CD4-positive, alpha-beta T cell (primary cell): ENCODE data around the gene FBLN5. TPM values are rescaled to one million over a fixed set of nuclear protein-coding genes. Genes with fewer than 3 reads are reported as not detected.
A peak's percentile ranks its signal among the peaks of the same experiment; 100 is the strongest.

Experiments
- ATAC-seq: fragments of 200-7000 bp; cut with Tn5 transposase; one replicate; pipeline ENCODE4 v1.10.0; 2022; ENCODE audit warnings: mild to moderate bottlenecking; ENCODE audit not compliant: poor library complexity
- CTCF ChIA-PET: fragments of 350-600 bp; sonication (Branson Sonifier 250); formaldehyde crosslinking; loops from one replicate; lab custom pipeline; 2021; ENCODE audit warnings: antibody characterized with exemption, inconsistent platforms; lab: Charles Lee
- POLR2A ChIA-PET: fragments of 350-600 bp; sonication (Branson Sonifier 250); formaldehyde crosslinking; loops from one replicate; lab custom pipeline; 2021; ENCODE audit warnings: antibody characterized with exemption, inconsistent platforms; lab: Charles Lee
- DNase-seq, 14 experiments: peaks; one replicate each; pipeline ENCODE4 v3.0.0-alpha.2; 2013 to 2020; ENCODE audit warnings: mixed read lengths in 2 of 14
- H3K27ac ChIP-seq, 2 donors: one replicate each; pipeline versions ENCODE4 v1.5.1 to v1.7.0; 2013; ENCODE audit warnings: low read length in 2 of 2, low read depth in 1 of 2, mild to moderate bottlenecking in 1 of 2
- H3K27me3 ChIP-seq, 2 experiments: 1 replicate in 1 of 2; 2 replicates in 1 of 2; pipeline versions ENCODE4 v1.6.1 to v1.7.0; 2013; ENCODE audit warnings: low read length in 2 of 2, control low read depth in 1 of 2, mild to moderate bottlenecking in 1 of 2, moderate library complexity in 1 of 2; ENCODE audit not compliant: insufficient read depth in 2 of 2, control insufficient read depth in 1 of 2
- H3K36me3 ChIP-seq: one replicate; pipeline ENCODE4 v1.6.1; 2013; ENCODE audit warnings: low read length, control low read depth; ENCODE audit not compliant: insufficient read depth
- H3K4me1 ChIP-seq: one replicate; pipeline ENCODE4 v1.6.1; 2013; ENCODE audit warnings: low read length, control low read depth; ENCODE audit not compliant: insufficient read depth
- H3K4me3 ChIP-seq: one replicate; pipeline ENCODE4 v1.5.1; 2013; ENCODE audit warnings: mild to moderate bottlenecking, low read length, moderate library complexity
- H3K9me3 ChIP-seq, 2 experiments: 1 replicate in 1 of 2; 2 replicates in 1 of 2; pipeline versions ENCODE4 v1.6.1 to v1.7.0; 2013; ENCODE audit warnings: low read length in 2 of 2, mild to moderate bottlenecking in 2 of 2, control low read depth in 1 of 2, moderate library complexity in 1 of 2; ENCODE audit not compliant: control insufficient read depth in 1 of 2, insufficient read depth in 1 of 2
- H3K27ac Mint-ChIP-seq: one replicate; pipeline ENCODE4 v1.8.0; 2020; ENCODE audit warnings: mixed read lengths
- H3K27me3 Mint-ChIP-seq: one replicate; pipeline ENCODE4 v1.8.0; 2021; ENCODE audit warnings: mixed read lengths
- H3K36me3 Mint-ChIP-seq: one replicate; pipeline ENCODE4 v1.8.0; 2021; ENCODE audit warnings: low read depth, mixed read lengths
- H3K4me1 Mint-ChIP-seq: one replicate; pipeline ENCODE4 v1.8.0; 2021; ENCODE audit warnings: low read depth, mixed read lengths
- H3K4me3 Mint-ChIP-seq: one replicate; pipeline ENCODE4 v1.8.0; 2020; ENCODE audit warnings: mild to moderate bottlenecking, mixed read lengths
- H3K9me3 Mint-ChIP-seq: one replicate; pipeline ENCODE4 v1.8.0; 2020; ENCODE audit warnings: mixed read lengths
- CTCF ChIP-seq: fragments of 200-600 bp; IDR thresholded peaks from one replicate; pipeline ENCODE4 v1.8.0; 2022; ENCODE audit warnings: antibody characterized with exemption, mild to moderate bottlenecking
- intact Hi-C, 2 experiments: fragments of 100-400 bp; cut with DNase I in 1 of 2; cut with micrococcal nuclease in 1 of 2; formaldehyde crosslinking; loops; one replicate each; pipeline versions ENCODE4 v1.15.1 to v1.9.0; 2023 to 2025; cut with DNase I, micrococcal nuclease
- total RNA-seq, 174 experiments: library from RNA in 2 of 174; stranded (reverse) in 2 of 174; gene quantifications; one replicate each; pipeline ENCODE4 v1.2.3 and lab custom pipeline; 2021 to 2026

Gene FBLN5
- total RNA-seq, 2 experiments from 2014 or later, result 1.2 to 1.5 TPM

- H3K27ac Mint-ChIP-seq, result no peak overlapping the region
- H3K9me3 Mint-ChIP-seq, result no peaks in the 10 kb centered on the region
- TF ChIP-seq CTCF, result no peak
- CTCF ChIA-PET, result interaction anchor here (0.7 to 1.8 kb wide), 16 partner anchors 31 to 1149 kb away, joined by 3 to 12 read pairs (median 4); no protein-coding TSS in a partner anchor
- no peaks in the 10 kb centered on the region for H3K9me3 ChIP-seq
- peaks cover 24% of the 10 kb centered on the region for H3K4me1 Mint-ChIP-seq
- no peak overlapping the region for H3K4me3 Mint-ChIP-seq
- peaks cover 4% of the 10 kb centered on the region for H3K4me1 ChIP-seq
- no peak overlapping the region for H3K4me3 ChIP-seq
- POLR2A ChIA-PET, result interaction anchor here (0.6 to 3.1 kb wide), 16 partner anchors 15 to 403 kb away, joined by 3 to 97 read pairs (median 5); partner anchors contain the start of genes TC2N and TRIP11
- no peak overlapping the region for H3K27ac ChIP-seq
- H3K27me3 ChIP-seq, result no peaks in the 10 kb centered on the region
- intact Hi-C loops, result loop anchor here (5.0 kb wide), 3 partner anchors 75 to 200 kb away; no protein-coding TSS in a partner anchor
- H3K27me3 Mint-ChIP-seq, result no peaks in the 10 kb centered on the region
- H3K36me3 Mint-ChIP-seq, result no peaks in the 10 kb centered on the region
- ATAC-seq, result no peak
- no peaks in the 10 kb centered on the region for H3K36me3 ChIP-seq
- no peak for DNase-seq
Observed at GRCh38 chr14:91912035-91912434, 35.5 kb downstream of the FBLN5 start.

- H3K9me3 ChIP-seq, result no peaks in the 10 kb centered on the region
- no peaks in the 10 kb centered on the region for H3K27me3 ChIP-seq
- peaks cover 24% of the 10 kb centered on the region for H3K4me1 Mint-ChIP-seq
- peak; percentile 73 for TF ChIP-seq CTCF
- H3K4me3 ChIP-seq, result no peak overlapping the region
- no peaks in the 10 kb centered on the region for H3K27me3 Mint-ChIP-seq
- intact Hi-C loops, result loop anchor here (1.0 to 5.0 kb wide), 8 partner anchors 39 to 427 kb away; no protein-coding TSS in a partner anchor
- peaks cover 4% of the 10 kb centered on the region for H3K4me1 ChIP-seq
- no peak overlapping the region for H3K4me3 Mint-ChIP-seq
- H3K36me3 Mint-ChIP-seq, result no peaks in the 10 kb centered on the region
- H3K27ac ChIP-seq, result no peak overlapping the region
- POLR2A ChIA-PET, result interaction anchor here (0.6 to 3.1 kb wide), 19 partner anchors 14 to 402 kb away, joined by 3 to 97 read pairs (median 5); partner anchors contain the start of genes TC2N and TRIP11
- ATAC-seq (peak; percentile 99), DNase-seq (peak in 13 of 14 experiments; percentile 18 to 80 (median 44))
- H3K36me3 ChIP-seq, result no peaks in the 10 kb centered on the region
- CTCF ChIA-PET, result interaction anchor here (0.6 to 1.8 kb wide), 37 partner anchors 10 to 427 kb away, joined by 3 to 12 read pairs (median 3); partner anchors contain the start of gene TC2N
- peak overlapping the region; percentile 53 for H3K27ac Mint-ChIP-seq
- no peaks in the 10 kb centered on the region for H3K9me3 Mint-ChIP-seq
Observed at GRCh38 chr14:91911474-91912032, 35.9 kb downstream of the FBLN5 start.

- H3K36me3 Mint-ChIP-seq, result no peaks in the 10 kb centered on the region
- Histone ChIP-seq H3K36me3 (no peaks in the 10 kb centered on the region), H3K27ac (no peak overlapping the region), H3K9me3 (no peaks in the 10 kb centered on the region), H3K4me3 (no peak overlapping the region), H3K27me3 (no peaks in the 10 kb centered on the region), H3K4me1 (peaks cover 4% of the 10 kb centered on the region)
- intact Hi-C loops, result loop anchor here (2.0 to 5.0 kb wide), 6 partner anchors 37 to 198 kb away; no protein-coding TSS in a partner anchor
- no peak overlapping the region for H3K4me3 Mint-ChIP-seq
- DNase-seq (no peak), ATAC-seq (no peak)
- CTCF ChIA-PET, result interaction anchor here (1.6 to 1.8 kb wide), 2 partner anchors 18 to 260 kb away, joined by 5 to 8 read pairs; no protein-coding TSS in a partner anchor
- POLR2A ChIA-PET, result interaction anchor here (1.5 to 3.1 kb wide), 4 partner anchors 36 to 70 kb away, joined by 5 to 97 read pairs (median 8); no protein-coding TSS in a partner anchor
- peaks cover 24% of the 10 kb centered on the region for H3K4me1 Mint-ChIP-seq
- no peak for TF ChIP-seq CTCF
- no peaks in the 10 kb centered on the region for H3K9me3 Mint-ChIP-seq
- H3K27me3 Mint-ChIP-seq, result no peaks in the 10 kb centered on the region
- H3K27ac Mint-ChIP-seq, result no peak overlapping the region
Observed at GRCh38 chr14:91910196-91910595, 37.3 kb downstream of the FBLN5 start.
